GM23248 (cell line): ENCODE results near the gene ELP5. TPM values are rescaled to one million over a fixed set of nuclear protein-coding genes. Genes with fewer than 3 reads are reported as not detected.

Experiments
- DNase-seq: peaks from one replicate; pipeline ENCODE4 v3.0.0-alpha.2; 2015
- H2AFZ ChIP-seq: fragments of 200-600 bp; sonication (generic); 2 replicates; pipeline ENCODE4 v1.6.1; 2016; ENCODE audit warnings: antibody characterized with exemption
- H3F3A ChIP-seq: fragments of 200-600 bp; sonication (generic); 2 replicates; pipeline ENCODE4 v1.6.1; 2016; ENCODE audit warnings: mild to moderate bottlenecking, antibody characterized with exemption, mixed run types; ENCODE audit not compliant: insufficient read depth
- H3K27ac ChIP-seq: fragments of 200-600 bp; sonication (generic); 2 replicates; pipeline ENCODE4 v1.5.1; 2016; ENCODE audit warnings: mild to moderate bottlenecking
- H3K27me3 ChIP-seq: fragments of 200-600 bp; sonication (generic); replicated peaks from 2 replicates; pipeline ENCODE4 v1.6.1; 2016; ENCODE audit warnings: mild to moderate bottlenecking; ENCODE audit not compliant: insufficient read depth
- H3K36me3 ChIP-seq: fragments of 200-600 bp; sonication (generic); 2 replicates; pipeline ENCODE4 v1.6.1; 2016; ENCODE audit warnings: low read depth, mild to moderate bottlenecking
- H3K4me1 ChIP-seq: fragments of 200-600 bp; sonication (generic); 2 replicates; pipeline ENCODE4 v1.6.1; 2016; ENCODE audit warnings: mild to moderate bottlenecking; ENCODE audit not compliant: insufficient read depth
- H3K4me2 ChIP-seq: fragments of 200-600 bp; sonication (generic); one replicate; pipeline ENCODE4 v1.6.1; 2016; ENCODE audit warnings: mild to moderate bottlenecking; ENCODE audit not compliant: unreplicated experiment
- H3K4me3 ChIP-seq: fragments of 200-600 bp; sonication (generic); 2 replicates; pipeline ENCODE4 v1.5.1; 2016; ENCODE audit warnings: mild to moderate bottlenecking
- H3K79me2 ChIP-seq: fragments of 200-600 bp; sonication (generic); 2 replicates; pipeline ENCODE4 v1.6.1; 2016; ENCODE audit warnings: mild to moderate bottlenecking; ENCODE audit not compliant: insufficient read depth
- H3K9ac ChIP-seq: fragments of 200-600 bp; sonication (generic); 2 replicates; pipeline ENCODE4 v1.6.1; 2016; ENCODE audit warnings: mild to moderate bottlenecking
- H3K9me2 ChIP-seq: fragments of 200-600 bp; sonication (generic); 2 replicates; pipeline ENCODE4 v1.6.1; 2016; ENCODE audit warnings: mixed run types, mild to moderate bottlenecking, moderate library complexity; ENCODE audit not compliant: insufficient read depth
- H3K9me3 ChIP-seq: fragments of 200-600 bp; sonication (generic); one replicate; pipeline ENCODE4 v1.6.1; 2017; ENCODE audit warnings: low read depth
- H4K20me1 ChIP-seq: fragments of 200-600 bp; sonication (generic); 2 replicates; pipeline ENCODE4 v1.6.0; 2016; ENCODE audit not compliant: insufficient read depth
- EZH2 ChIP-seq: fragments of 200-600 bp; sonication (generic); IDR thresholded peaks from 2 replicates; pipeline ENCODE4 v1.6.1; 2018; ENCODE audit warnings: antibody characterized with exemption, mild to moderate bottlenecking; ENCODE audit not compliant: insufficient read depth, poor library complexity, severe bottlenecking
- EZH2phosphoT487 ChIP-seq: fragments of 200-600 bp; sonication (generic); IDR thresholded peaks from 2 replicates; pipeline ENCODE4 v1.6.1; 2018; ENCODE audit warnings: antibody characterized with exemption, moderate library complexity, mild to moderate bottlenecking, low read depth; ENCODE audit not compliant: insufficient read depth
- WGBS, 2 experiments: methylation state at CpG; one replicate each; pipeline ENCODE4 v1.1.6; 2015 to 2017; ENCODE audit warnings: low lambda C conversion rate in 2 of 2, low coverage in 1 of 2; ENCODE audit errors: missing lambda C conversion rate in 2 of 2; 5-methylcytosine and 5-hydroxymethylcytosine counted together
- in situ Hi-C: fragments of 300-500 bp; cut with MboI; formaldehyde crosslinking; loops from 2 replicates; pipeline ENCODE4 v1.15.0; 2020
- polyA plus RNA-seq: library from polyadenylated mRNA; unstranded; fragments of >200 nt; fragmentation: Nextera tagmentation; extraction: Ambion mirVana; gene quantifications from 2 replicates; pipeline ENCODE4 v1.2.1, GENCODE V29; 2016
- total RNA-seq: library from RNA; depleted of rRNA; stranded (reverse); fragments of >200 nt; shearing (Covaris generic); gene quantifications from 2 replicates; pipeline ENCODE4 v1.2.3, GENCODE V29; 2014; rRNA removed

Gene ELP5
- total RNA-seq, result 25.9 and 32.9 TPM in 2 replicates
- polyA plus RNA-seq, result 34.8 and 34.9 TPM in 2 replicates

GRCh38 chr17:7252176-7253043, at the start of gene ELP5:
ELP5 (plus strand) TSS chr17:7252215; CDS start chr17:7252551, 336 bp downstream.
- peak within 1 kb of the TSS; percentile 97 for H3K4me3 ChIP-seq
- 3 to 4% methylated on average over 48 to 55 of the region's 55 CpGs for WGBS, 2 experiments
- TF ChIP-seq EZH2, result no peak
- TF ChIP-seq EZH2phosphoT487, result no peak

DNA sequence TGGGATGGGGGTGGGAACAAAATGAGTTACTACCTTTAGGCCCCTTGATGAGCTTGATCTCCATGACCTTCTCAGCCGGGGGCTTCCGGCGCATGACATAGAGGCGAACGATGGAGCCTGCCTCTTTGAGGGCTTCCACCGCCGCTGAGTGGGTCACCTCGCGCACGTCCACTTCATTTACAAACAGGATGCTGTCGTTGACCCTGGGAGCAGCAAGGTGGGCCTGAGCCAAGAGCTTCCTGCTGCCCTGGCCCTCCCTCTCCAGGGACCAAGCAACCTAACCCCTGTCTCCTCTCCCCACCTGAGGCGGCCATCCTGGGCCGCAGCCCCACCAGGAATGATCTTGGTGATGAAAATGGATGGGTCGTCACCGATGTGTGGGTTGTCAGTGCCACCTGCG, 48.6 kb upstream of the ELP5 start:
- WGBS, 2 experiments, result 91 to 95% methylated on average over 13 to 16 of the region's 16 CpGs
- Histone ChIP-seq H3K27ac (no peak overlapping the region), H3K4me2 (no peak overlapping the region), H3K27me3 (no peaks in the 10 kb centered on the region), H2AFZ (no peak overlapping the region), H3K4me1 (peaks cover 15% of the 10 kb centered on the region), H3F3A (peaks cover 3% of the 10 kb centered on the region; the same call in 1 of the 2 replicates), H3K4me3 (no peak overlapping the region), H3K9ac (no peak overlapping the region), H3K79me2 (peaks cover 39% of the 10 kb centered on the region), H4K20me1 (no peaks in the 10 kb centered on the region), H3K9me3 (no peaks in the 10 kb centered on the region), H3K9me2 (no peaks in the 10 kb centered on the region), H3K36me3 (peaks cover 18% of the 10 kb centered on the region)
- no peak for TF ChIP-seq EZH2phosphoT487
- TF ChIP-seq EZH2, result no peak
- no peak for DNase-seq
- in situ Hi-C loops, result no loop called here

More at GRCh38 chr17:7252176-7253043, at the start of gene ELP5:
- H3K27me3 ChIP-seq, result no peaks in the 10 kb centered on the region
- H2AFZ ChIP-seq, result peak within 1 kb of the TSS; percentile 89
- peaks cover 70% of the 10 kb centered on the region for H3K79me2 ChIP-seq
- peak within 1 kb of the TSS; percentile 94 for H3K4me2 ChIP-seq
- no peaks in the 10 kb centered on the region for H3K9me2 ChIP-seq
- H3K9ac ChIP-seq, result peak within 1 kb of the TSS; percentile 96
- peak within 1 kb of the TSS; percentile 99 for H3K27ac ChIP-seq
- no peaks in the 10 kb centered on the region for H3K9me3 ChIP-seq
- peak; percentile 95 for DNase-seq
- peaks cover 22% of the 10 kb centered on the region for H3K36me3 ChIP-seq
- peaks cover 13% of the 10 kb centered on the region for H3K4me1 ChIP-seq
- in situ Hi-C loops, result no loop called here
- H4K20me1 ChIP-seq, result no peaks in the 10 kb centered on the region
- peaks cover 4% of the 10 kb centered on the region; the same call in 1 of the 2 replicates for H3F3A ChIP-seq

GRCh38 chr17:7204336-7204735, 47.7 kb upstream of the ELP5 start:
- Histone ChIP-seq H3F3A (peaks cover 3% of the 10 kb centered on the region; the same call in 1 of the 2 replicates), H4K20me1 (no peaks in the 10 kb centered on the region; the same call in 1 of the 2 replicates), H3K36me3 (peaks cover 18% of the 10 kb centered on the region), H3K4me3 (peak overlapping the region; percentile 70; the same call in 1 of the 2 replicates), H3K9ac (peak overlapping the region; percentile 74), H3K4me2 (no peak overlapping the region), H3K9me2 (no peaks in the 10 kb centered on the region), H3K4me1 (peaks cover 15% of the 10 kb centered on the region), H3K9me3 (no peaks in the 10 kb centered on the region), H2AFZ (no peak overlapping the region; the same call in 1 of the 2 replicates), H3K27me3 (no peaks in the 10 kb centered on the region), H3K27ac (no peak overlapping the region), H3K79me2 (peaks cover 48% of the 10 kb centered on the region)
- TF ChIP-seq EZH2phosphoT487, result no peak
- no peak for TF ChIP-seq EZH2
- DNase-seq, result no peak
- WGBS, 2 experiments, result 58 to 59% methylated on average over 14 to 15 of the region's 15 CpGs
- in situ Hi-C loops, result no loop called here

GRCh38 chr17:7204828-7205461, 47.1 kb upstream of the ELP5 start:
- Histone ChIP-seq H3K9ac (peak overlapping the region; percentile 74), H3F3A (peaks cover 3% of the 10 kb centered on the region; the same call in 1 of the 2 replicates)
- DNase-seq, result peak; percentile 84

More at GRCh38 chr17:7204828-7205461, 47.1 kb upstream of the ELP5 start:
- in situ Hi-C loops, result no loop called here
- Histone ChIP-seq H3K36me3 (peaks cover 18% of the 10 kb centered on the region), H3K4me2 (peak overlapping the region; percentile 68), H4K20me1 (no peaks in the 10 kb centered on the region; the same call in 1 of the 2 replicates), H3K9me3 (no peaks in the 10 kb centered on the region), H3K27me3 (no peaks in the 10 kb centered on the region), H3K4me3 (peak overlapping the region; percentile 70), H3K4me1 (peaks cover 15% of the 10 kb centered on the region), H2AFZ (peak overlapping the region; percentile 67), H3K27ac (peak overlapping the region; percentile 56), H3K9me2 (no peaks in the 10 kb centered on the region), H3K79me2 (peaks cover 54% of the 10 kb centered on the region)
- 2 to 3% methylated on average over 28 to 30 of the region's 34 CpGs for WGBS, 2 experiments
- TF ChIP-seq EZH2phosphoT487 (no peak), EZH2 (no peak)
